Activated CD4-positive, alpha-beta T cell treated with anti-CD3 and anti-CD28 coated beads, Interleukin-2, amount 50 U/mL, for 16 hours (primary cell): ENCODE results near the gene ASAH2B.
"Not testable (repeated sequence)": the region's sequence is repeated elsewhere in the genome, so short reads cannot be mapped to it uniquely, and the experiment has no call there.

Experiments used
- DNase-seq: peaks from one replicate; pipeline ENCODE4 v3.0.0-alpha.2; 2020

ASAH2B gene

DNA sequence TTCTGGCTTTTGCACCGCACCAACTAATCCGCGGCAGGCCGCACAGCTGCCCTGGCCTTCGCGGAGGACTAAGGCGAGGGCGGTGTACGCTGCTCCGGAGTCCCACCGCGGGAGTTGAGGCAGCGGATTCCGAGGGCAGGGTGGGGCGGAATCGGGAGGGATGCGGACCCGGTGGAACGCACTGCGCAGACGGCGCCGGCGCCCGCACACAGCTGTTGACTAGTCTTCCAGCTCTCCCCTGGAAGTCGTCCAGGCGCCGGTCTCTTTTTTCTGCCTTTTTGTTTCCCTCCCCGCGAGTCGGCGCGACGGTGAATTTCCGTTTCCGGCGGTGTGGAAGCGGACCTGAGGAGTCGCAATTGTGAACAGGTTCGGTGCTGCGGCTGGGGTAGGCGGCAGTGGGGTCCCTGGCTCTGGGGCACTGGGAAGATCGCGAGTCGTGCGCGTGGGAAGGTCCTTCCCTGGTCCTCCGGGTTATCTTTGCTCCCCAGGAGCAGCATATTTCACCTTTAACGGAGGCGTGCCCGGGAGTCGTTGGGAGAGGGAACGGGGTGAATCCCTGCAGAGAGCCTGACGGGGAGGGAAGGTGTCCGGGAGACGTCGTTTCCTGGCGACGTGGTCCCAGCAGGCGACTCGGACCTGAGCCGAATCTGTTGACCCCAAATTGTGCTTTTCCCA is at the start of gene ASAH2B:
ASAH2B (plus strand) TSS at position 319 of the 675 bp plus-strand sequence. CDS start 5,195 bp downstream, outside the sequence.
- peak; percentile 79 for DNase-seq

- not testable (repeated sequence) for DNase-seq
Measured at GRCh38 chr10:50697819-50698218, 41.9 kb upstream of the ASAH2B start.

GRCh38 chr10:50701947-50702346 is 37.8 kb upstream of the ASAH2B start:
- DNase-seq = not testable (repeated sequence)

GRCh38 chr10:50702997-50703396 is 36.7 kb upstream of the ASAH2B start:
- not testable (repeated sequence) for DNase-seq

- not testable (repeated sequence) for DNase-seq
Measured at GRCh38 chr10:50704436-50705079, 35.2 kb upstream of the ASAH2B start.

DNA sequence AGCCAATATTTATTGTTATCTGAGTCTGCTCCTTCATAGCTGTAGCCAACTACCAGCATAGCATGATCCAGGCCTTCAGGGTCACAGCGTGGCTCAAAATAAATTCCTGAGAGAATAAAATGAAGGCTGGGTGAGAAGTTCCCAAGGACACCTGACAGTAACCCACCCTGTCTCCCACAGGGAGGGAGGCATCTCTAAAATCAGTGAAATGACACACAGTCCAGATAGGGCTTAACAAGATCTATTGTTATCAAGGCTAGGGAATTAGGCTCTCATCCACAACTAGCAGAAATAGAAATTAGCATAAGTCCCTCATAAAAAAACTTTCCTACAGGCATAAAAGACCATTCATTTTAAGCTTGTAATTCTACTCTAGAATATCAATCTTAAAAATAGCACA is 33.7 kb upstream of the ASAH2B start:
- not testable (repeated sequence) for DNase-seq

GRCh38 chr10:50710241-50710640 is 29.5 kb upstream of the ASAH2B start:
- not testable (repeated sequence) for DNase-seq

DNA sequence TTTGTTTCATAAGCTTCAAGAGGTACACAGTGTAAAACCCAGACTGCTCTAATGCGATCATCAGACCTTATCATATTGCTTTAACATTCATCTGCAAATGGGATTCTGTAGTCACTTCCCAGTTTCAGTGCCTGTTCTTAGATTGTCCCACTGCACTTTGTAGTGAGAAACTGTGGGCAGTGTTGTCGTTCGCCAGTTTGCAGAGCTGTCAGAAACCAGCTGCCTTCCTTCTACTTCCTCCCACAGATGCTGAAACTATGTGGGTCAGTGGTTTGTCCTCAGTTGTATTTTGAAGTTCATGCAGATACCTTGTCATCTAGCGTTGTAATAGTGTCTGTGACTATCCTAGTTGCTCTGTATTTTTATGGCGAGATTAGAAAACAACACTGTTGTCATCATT is 15.9 kb upstream of the ASAH2B start:
- not testable (repeated sequence) for DNase-seq

GRCh38 chr10:50728112-50728511 is 11.6 kb upstream of the ASAH2B start:
- DNase-seq = not testable (repeated sequence)

DNA sequence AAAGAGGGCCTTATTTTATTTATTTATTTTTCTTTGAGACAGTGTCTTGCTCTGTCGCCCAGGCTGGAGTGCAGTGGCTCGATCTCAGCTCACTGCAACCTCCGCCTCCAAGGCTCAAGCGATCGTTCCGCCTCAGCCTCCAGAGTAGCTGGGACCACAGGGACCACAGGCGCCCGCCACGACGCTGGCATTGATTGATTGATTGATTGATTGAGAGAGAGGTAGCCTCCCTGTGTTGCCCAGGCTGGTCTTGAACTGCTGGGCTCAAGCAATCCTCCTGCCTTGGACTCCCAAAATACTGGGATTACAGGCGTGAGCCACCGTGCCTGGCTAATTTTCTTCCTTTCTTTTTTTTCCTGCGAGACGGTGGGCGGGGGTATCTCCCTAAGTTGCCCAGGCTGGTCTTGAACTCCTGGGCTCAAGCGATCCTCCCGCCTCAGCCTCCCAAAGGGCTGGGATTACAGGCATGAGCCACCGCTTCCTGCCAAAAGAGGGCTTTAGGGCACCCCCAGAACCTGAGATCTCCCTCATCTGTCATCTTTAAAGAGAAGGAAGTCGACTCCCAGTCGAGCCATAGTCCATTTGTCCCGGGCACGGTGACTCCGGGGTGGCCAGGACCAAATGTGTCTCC is 634 bp upstream of the ASAH2B start:
- DNase-seq = not testable (repeated sequence)

DNA sequence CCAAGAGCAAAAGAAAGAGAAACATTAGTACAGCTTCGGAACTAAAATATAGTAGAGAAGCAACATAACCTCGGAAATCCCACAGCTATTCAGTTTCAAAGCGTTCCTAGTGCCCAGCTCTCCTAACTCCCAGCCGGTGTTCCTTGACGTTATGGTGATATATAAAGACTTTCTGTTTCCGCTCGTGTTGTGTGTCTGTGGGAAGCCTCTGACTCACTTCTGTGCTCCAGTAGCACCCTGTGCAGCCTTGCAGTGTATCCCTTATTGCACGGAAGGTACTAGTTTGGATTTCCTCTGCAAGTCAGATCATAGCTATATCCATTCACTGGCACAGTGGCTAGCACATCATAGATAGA is 535 bp downstream of the ASAH2B start:
- peak; percentile 62 for DNase-seq

GRCh38 chr10:50742820-50743219 is 3.1 kb downstream of the ASAH2B start:
- DNase-seq = not testable (repeated sequence)

- not testable (repeated sequence) for DNase-seq
Measured at GRCh38 chr10:50766774-50767513, 27.2 kb downstream of the ASAH2B start.

DNA sequence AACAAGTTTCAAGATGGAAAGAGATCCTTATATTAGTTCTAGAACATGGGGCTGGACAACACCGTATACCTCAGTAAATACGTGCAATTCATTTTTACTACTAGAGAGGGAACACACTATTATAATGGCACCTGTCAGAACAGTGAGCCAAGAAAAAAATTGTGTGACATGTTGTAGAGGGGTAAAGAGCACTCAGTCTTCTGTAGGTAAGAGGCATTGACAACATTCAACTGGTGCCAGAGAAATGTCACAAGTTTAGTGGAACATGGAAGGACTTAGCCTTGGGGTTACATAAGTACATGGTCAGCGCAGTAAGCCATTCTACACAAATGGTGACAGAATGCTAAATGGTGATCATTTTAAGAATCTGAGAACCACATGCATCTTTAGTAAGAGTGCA is 32.3 kb downstream of the ASAH2B start:
- not testable (repeated sequence) for DNase-seq

DNA sequence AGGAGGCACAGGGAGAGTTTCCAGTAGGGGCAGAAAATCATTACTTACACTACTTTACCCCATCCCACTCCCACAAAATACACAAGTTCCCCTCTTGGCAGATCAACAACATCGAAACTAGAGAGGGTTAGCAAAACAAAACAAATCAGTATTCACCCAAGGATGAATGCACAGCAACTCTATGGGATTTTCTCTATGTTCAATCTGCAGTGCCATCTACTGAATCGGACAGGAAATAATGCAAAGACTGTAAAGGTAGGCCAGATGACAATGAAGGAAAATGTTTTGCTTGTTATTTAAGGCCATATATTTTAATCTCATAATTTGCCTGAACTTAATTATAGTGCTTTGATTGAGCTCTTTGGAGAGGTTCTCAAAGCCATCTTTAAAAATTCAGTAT is 35.1 kb downstream of the ASAH2B start:
- DNase-seq = not testable (repeated sequence)

- DNase-seq = not testable (repeated sequence)
Measured at GRCh38 chr10:50780036-50780435, 40.3 kb downstream of the ASAH2B start.

- not testable (repeated sequence) for DNase-seq
Measured at GRCh38 chr10:50782017-50782416, 42.3 kb downstream of the ASAH2B start.

DNA sequence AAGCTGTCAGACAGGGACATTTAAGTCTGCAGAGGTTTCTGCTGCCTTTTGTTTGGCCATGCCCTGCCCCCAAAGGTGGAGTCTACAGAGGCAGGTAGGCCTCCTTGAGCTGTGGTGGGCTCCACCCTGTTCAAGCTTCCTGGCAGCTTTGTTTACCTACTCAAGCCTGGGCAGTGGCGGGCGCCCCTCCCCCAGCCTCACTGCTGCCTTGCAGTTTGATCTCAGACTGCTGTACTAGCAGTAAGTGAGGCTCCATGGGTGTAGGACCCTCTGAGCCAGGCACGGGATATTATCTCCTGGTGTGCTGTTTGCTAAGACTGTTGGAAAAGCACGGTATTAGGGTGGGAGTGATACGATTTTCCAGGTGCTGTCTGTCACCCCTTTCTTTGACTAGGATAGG is 48.2 kb downstream of the ASAH2B start:
- DNase-seq = not testable (repeated sequence)

DNA sequence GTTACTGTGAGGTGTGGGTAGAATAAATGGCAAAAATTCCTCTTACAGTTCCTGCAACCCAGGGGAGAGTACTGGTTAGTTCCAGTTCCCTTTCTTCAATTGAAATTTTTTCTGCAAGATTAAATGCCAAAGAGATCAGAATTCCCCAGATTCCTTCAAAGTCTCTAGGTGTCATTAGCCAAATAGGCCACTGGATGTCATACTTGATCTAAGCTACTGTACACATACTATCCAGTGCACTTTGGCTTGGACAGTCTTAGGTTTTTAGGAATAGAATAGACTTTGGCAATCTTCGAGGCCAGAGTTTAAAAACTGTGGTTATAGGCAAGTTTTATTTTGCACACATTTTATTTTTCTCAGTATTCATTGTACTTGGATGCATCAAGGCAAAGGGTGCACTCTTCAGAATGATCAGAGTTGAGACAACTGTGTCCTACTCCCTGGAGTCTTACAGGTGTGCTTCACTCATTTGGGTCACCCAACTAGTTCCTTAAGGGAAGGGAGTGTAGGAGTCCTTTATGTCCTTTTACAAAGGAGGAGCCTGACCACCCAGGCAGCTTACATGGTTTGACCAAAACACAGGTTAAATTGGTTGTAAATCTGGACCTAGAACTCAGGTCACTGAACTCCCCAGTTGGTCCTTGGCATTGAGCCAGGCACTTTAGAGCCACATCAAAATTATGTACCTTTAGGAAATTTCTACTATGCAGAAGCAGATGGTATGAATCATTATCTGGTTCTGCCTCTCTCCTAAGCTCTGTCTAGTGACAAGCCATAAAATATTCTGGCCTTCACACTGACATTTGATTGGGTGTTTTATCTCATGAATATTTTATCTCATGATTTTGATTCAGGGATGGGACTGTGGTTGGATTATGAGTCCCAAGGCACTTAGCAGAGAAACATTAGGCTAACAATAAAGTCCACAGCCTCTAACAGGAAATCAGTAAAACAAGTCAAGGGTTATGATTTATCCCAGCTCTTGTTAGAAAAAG is 49.5 kb downstream of the ASAH2B start:
- DNase-seq = no peak

- DNase-seq = no peak
Measured at GRCh38 chr10:50794490-50794889, 54.8 kb downstream of the ASAH2B start.

- no peak for DNase-seq
Measured at GRCh38 chr10:50796693-50797092, 57.0 kb downstream of the ASAH2B start.

DNA sequence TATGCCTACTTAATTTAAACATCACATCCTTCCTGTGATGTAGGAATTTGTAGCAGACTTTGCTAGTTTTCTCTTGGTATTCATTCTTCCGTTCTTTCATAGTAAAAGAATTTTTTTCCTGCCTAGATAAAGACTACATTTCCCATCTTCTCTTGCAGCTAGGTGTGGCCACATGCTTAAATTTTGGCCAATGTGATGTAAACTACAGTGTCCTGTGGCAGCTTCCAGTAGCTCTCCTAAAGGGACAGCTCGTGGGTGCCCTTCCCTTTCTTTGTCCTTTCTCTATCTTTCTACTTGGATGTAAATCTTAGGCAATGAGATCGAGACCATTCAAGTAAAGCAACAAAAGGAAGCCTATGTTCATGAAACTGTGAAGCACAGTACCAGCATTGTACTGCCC is 58.6 kb downstream of the ASAH2B start:
- no peak for DNase-seq
